HEK293 (cell line): ENCODE measurements around the gene CIRBP.
A peak's percentile ranks its signal among the peaks of the same experiment; 100 is the strongest.

Experiments
- CTCF ChIA-PET: fragments of 350-600 bp; formaldehyde crosslinking; extraction: SDS; loops from one replicate; lab custom pipeline; 2021; ENCODE audit warnings: antibody characterized with exemption; lab: Yijun Ruan, JAX
- POLR2A ChIA-PET: fragments of 300-600 bp; formaldehyde crosslinking; extraction: SDS; loops from one replicate; lab custom pipeline; 2020; ENCODE audit warnings: antibody characterized with exemption, inconsistent platforms; lab: Yijun Ruan, JAX
- H3K27ac ChIP-seq: fragments of 200-500 bp; sonication (Bioruptor generic); 2 replicates; pipeline ENCODE4 v1.5.1; 2014; ENCODE audit warnings: low read depth, low read length, control low read depth, inconsistent platforms; ENCODE audit errors: extremely low read depth
- H3K36me3 ChIP-seq, 2 experiments: fragments of 200-500 bp in 1 of 2; sonication (Bioruptor generic) in 1 of 2; 1 replicate in 1 of 2; 2 replicates in 1 of 2; pipeline ENCODE4 v1.5.1; 2014 to 2017; ENCODE audit warnings: inconsistent platforms in 2 of 2, low read length in 2 of 2; ENCODE audit not compliant: control insufficient read depth in 2 of 2, insufficient read depth in 1 of 2
- H3K4me1 ChIP-seq: fragments of 200-500 bp; sonication (Bioruptor generic); 2 replicates; pipeline ENCODE4 v1.5.1; 2014; ENCODE audit warnings: mild to moderate bottlenecking, low read length, inconsistent platforms; ENCODE audit not compliant: control insufficient read depth, insufficient read depth
- H3K4me3 ChIP-seq: 2 replicates; pipeline ENCODE4 v1.5.1; 2011; ENCODE audit warnings: low read depth, mild to moderate bottlenecking, control low read depth, low read length, moderate library complexity
- H3K9me3 ChIP-seq: fragments of 200-500 bp; sonication (Bioruptor generic); 2 replicates; pipeline ENCODE4 v1.5.1; 2014; ENCODE audit warnings: low read depth, low read length, inconsistent platforms; ENCODE audit not compliant: control insufficient read depth, insufficient read depth
- BCL11A ChIP-seq: fragments of 450-650 bp; formaldehyde crosslinking; IDR thresholded peaks from 2 replicates; pipeline ENCODE4 v1.5.1; 2016; ENCODE audit warnings: low read depth, missing biosample characterization, missing genetic modification characterization
- GLIS1 ChIP-seq: fragments of 450-650 bp; formaldehyde crosslinking; IDR thresholded peaks from 2 replicates; pipeline ENCODE4 v1.5.1; 2016; ENCODE audit warnings: missing biosample characterization, missing genetic modification characterization
- KLF1 ChIP-seq: fragments of 450-650 bp; formaldehyde crosslinking; IDR thresholded peaks from 2 replicates; pipeline ENCODE4 v1.5.1; 2016; ENCODE audit warnings: missing biosample characterization, missing genetic modification characterization
- KLF9 ChIP-seq: fragments of 450-650 bp; formaldehyde crosslinking; IDR thresholded peaks from 2 replicates; pipeline ENCODE4 v1.5.1; 2016; ENCODE audit warnings: missing biosample characterization, missing genetic modification characterization, low read depth
- MEIS1 ChIP-seq: sonication (generic); formaldehyde crosslinking; IDR thresholded peaks from 2 replicates; pipeline ENCODE4 v1.8.1; 2022; ENCODE audit warnings: missing genetic modification reagents, mild to moderate bottlenecking, borderline replicate concordance
- RBAK ChIP-seq: fragments of 450-650 bp; formaldehyde crosslinking; IDR thresholded peaks from 2 replicates; pipeline ENCODE4 v1.5.1; 2016; ENCODE audit warnings: missing biosample characterization, missing genetic modification characterization
- YY2 ChIP-seq: fragments of 450-650 bp; formaldehyde crosslinking; IDR thresholded peaks from 2 replicates; pipeline ENCODE4 v1.5.1; 2016; ENCODE audit warnings: missing biosample characterization, missing genetic modification characterization
- ZNF112 ChIP-seq: fragments of 450-650 bp; formaldehyde crosslinking; IDR thresholded peaks from 2 replicates; pipeline ENCODE4 v1.5.0; 2017; ENCODE audit warnings: missing biosample characterization, missing genetic modification characterization
- ZNF132 ChIP-seq: fragments of 450-650 bp; formaldehyde crosslinking; IDR thresholded peaks from 2 replicates; pipeline ENCODE4 v1.5.1; 2017; ENCODE audit warnings: missing biosample characterization, missing genetic modification characterization, borderline replicate concordance
- ZNF16 ChIP-seq: fragments of 450-650 bp; formaldehyde crosslinking; IDR thresholded peaks from 2 replicates; pipeline ENCODE4 v1.5.1; 2016; ENCODE audit warnings: low read depth, missing biosample characterization, missing genetic modification characterization
- ZNF175 ChIP-seq: fragments of 450-650 bp; formaldehyde crosslinking; IDR thresholded peaks from 2 replicates; pipeline ENCODE4 v1.5.1; 2016; ENCODE audit warnings: missing biosample characterization, missing genetic modification characterization
- ZNF221 ChIP-seq: fragments of 450-650 bp; formaldehyde crosslinking; IDR thresholded peaks from 2 replicates; pipeline ENCODE4 v1.5.1; 2017; ENCODE audit warnings: missing biosample characterization, missing genetic modification characterization, borderline replicate concordance
- ZNF274 ChIP-seq, 2 experiments: fragments of 200-500 bp in 1 of 2; fragments of 450-650 bp in 1 of 2; sonication (Bioruptor generic) in 1 of 2; formaldehyde crosslinking in 1 of 2; IDR thresholded peaks; 2 replicates each; pipeline versions ENCODE4 v1.5.1 to v1.6.1; 2014 to 2016; ENCODE audit warnings: borderline replicate concordance in 1 of 2, inconsistent platforms in 1 of 2, low read length in 1 of 2, missing biosample characterization in 1 of 2, missing genetic modification characterization in 1 of 2
- ZNF423 ChIP-seq: fragments of 450-650 bp; formaldehyde crosslinking; IDR thresholded peaks from 2 replicates; pipeline ENCODE4 v1.5.1; 2016; ENCODE audit warnings: missing biosample characterization, missing genetic modification characterization
- ZNF473 ChIP-seq: fragments of 450-650 bp; formaldehyde crosslinking; IDR thresholded peaks from 2 replicates; pipeline ENCODE4 v1.5.1; 2017; ENCODE audit warnings: missing biosample characterization, missing genetic modification characterization
- ZNF48 ChIP-seq: fragments of 450-650 bp; formaldehyde crosslinking; IDR thresholded peaks from 2 replicates; pipeline ENCODE4 v1.5.1; 2016; ENCODE audit warnings: missing biosample characterization, missing genetic modification characterization
- ZNF548 ChIP-seq: fragments of 450-650 bp; formaldehyde crosslinking; IDR thresholded peaks from 2 replicates; pipeline ENCODE4 v1.5.1; 2016; ENCODE audit warnings: missing biosample characterization, missing genetic modification characterization
- ZNF571 ChIP-seq: fragments of 450-650 bp; formaldehyde crosslinking; IDR thresholded peaks from 2 replicates; pipeline ENCODE4 v1.5.0; 2017; ENCODE audit warnings: missing biosample characterization, missing genetic modification characterization
- ZNF600 ChIP-seq: fragments of 450-650 bp; formaldehyde crosslinking; IDR thresholded peaks from 2 replicates; pipeline ENCODE4 v1.5.1; 2016; ENCODE audit warnings: missing biosample characterization, missing genetic modification characterization
- ZNF701 ChIP-seq: fragments of 450-650 bp; formaldehyde crosslinking; IDR thresholded peaks from 2 replicates; pipeline ENCODE4 v1.5.1; 2016; ENCODE audit warnings: missing biosample characterization, missing genetic modification characterization
- ZNF792 ChIP-seq: fragments of 450-650 bp; formaldehyde crosslinking; IDR thresholded peaks from 2 replicates; pipeline ENCODE4 v1.5.1; 2016; ENCODE audit warnings: missing biosample characterization, missing genetic modification characterization
- TF ChIP-seq, protein P1 (sequence below): fragments of 450-650 bp; formaldehyde crosslinking; IDR thresholded peaks from 2 replicates; pipeline ENCODE4 v1.5.1; 2016; ENCODE audit warnings: missing biosample characterization, missing genetic modification characterization
- TF ChIP-seq, protein P2 (sequence below): fragments of 450-650 bp; formaldehyde crosslinking; IDR thresholded peaks from 2 replicates; pipeline ENCODE4 v1.5.1; 2016; ENCODE audit warnings: missing biosample characterization, missing genetic modification characterization, borderline replicate concordance

The CIRBP gene

DNA sequence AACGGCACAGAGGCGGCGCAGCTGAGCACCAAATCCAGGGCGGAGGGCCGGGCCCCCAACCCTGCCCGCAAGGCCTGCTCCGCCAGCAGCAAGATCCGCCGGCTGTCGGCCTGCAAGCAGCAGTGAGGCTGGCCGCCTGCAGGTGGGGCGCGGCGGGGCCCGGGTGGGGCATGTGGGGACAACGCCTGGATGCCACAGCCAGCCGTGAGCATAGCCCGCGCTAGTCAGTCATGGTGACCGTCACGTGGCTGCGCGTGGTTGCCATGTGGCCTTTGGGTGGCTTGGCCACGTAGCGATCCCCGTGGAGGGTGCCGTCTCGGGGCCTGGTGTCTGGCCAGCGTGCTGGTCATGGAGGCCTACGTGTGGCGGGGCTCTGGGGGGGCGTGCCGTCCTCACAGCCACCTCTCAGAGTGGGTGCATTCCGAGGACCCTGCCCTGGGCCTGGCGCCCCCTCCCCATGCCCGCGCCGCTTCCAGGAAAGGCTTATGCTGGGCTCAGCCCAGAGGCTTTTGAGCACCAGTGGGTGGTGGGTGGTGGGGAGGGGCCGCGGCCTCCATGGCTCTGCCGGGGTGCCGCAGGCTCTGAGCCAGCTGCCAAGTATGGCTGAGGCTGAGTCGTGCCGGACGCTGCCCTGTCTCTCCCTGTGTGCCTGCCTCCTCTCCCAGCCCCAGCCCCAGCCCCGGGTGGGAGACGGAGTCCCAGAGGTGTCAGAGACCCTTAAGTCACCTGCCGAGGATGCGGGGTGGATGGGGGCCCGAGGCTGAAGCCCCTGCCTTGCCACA lies 42.4 kb upstream of the CIRBP start (continued):
- TF ChIP-seq ZNF792 (tag by site-specific recombination) = no peak
- TF ChIP-seq ZNF274 (IDR thresholded peaks at IDR 0.05; ENCODE audit: low read length) = no peak
- TF ChIP-seq ZNF274 (tag by site-specific recombination; IDR thresholded peaks at IDR 0.05; ENCODE audit: borderline replicate concordance) = no peak
- no peak for TF ChIP-seq ZNF221 (tag by site-specific recombination)
- TF ChIP-seq ZNF132 (tag by site-specific recombination) = no peak
- TF ChIP-seq, protein P1, sequence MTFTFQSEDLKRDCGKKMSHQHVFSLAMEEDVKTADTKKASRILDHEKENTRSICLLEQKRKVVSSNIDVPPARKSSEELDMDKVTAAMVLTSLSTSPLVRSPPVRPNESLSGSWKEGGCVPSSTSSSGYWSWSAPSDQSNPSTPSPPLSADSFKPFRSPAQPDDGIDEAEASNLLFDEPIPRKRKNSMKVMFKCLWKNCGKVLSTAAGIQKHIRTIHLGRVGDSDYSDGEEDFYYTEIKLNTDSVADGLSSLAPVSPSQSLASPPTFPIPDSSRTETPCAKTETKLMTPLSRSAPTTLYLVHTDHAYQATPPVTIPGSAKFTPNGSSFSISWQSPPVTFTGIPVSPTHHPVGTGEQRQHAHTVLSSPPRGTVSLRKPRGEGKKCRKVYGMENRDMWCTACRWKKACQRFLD (tag by site-specific recombination) = no peak
- 0 out of 2 replicates have a peak, but pooled peaks have one; percentile 21 for TF ChIP-seq ZNF600 (tag by site-specific recombination)

DNA sequence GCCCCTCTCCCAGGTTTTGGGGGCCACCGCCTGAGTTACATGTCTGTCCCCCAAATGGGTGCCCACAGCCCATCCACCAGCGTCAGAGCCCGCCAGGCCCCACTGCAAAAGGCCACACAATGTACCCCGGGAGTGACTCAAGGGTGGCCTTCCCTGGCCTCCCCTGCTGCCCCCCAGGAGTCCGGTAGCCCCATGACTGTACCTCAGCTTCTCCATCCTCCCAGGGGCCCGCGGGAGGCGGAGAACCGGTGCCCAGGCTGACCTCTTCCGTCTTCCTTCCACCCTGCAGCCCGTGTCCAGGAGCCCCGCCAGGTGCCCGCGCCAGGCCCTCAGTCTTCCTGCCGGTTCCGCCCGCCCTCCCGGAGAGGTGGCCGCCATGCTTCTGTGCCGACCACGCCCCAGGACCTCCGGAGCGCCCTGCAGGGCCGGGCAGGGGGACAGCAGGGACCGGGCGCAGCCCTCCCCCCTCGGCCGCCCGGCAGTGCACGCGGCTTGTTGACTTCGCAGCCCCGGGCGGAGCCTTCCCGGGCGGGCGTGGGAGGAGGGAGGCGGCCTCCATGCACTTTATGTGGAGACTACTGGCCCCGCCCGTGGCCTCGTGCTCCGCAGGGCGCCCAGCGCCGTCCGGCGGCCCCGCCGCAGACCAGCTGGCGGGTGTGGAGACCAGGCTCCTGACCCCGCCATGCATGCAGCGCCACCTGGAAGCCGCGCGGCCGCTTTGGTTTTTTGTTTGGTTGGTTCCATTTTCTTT lies 41.7 kb upstream of the CIRBP start:
- peaks cover 0 to 64% of the 10 kb centered on the region in 2 experiments; a peak in 2 of 3 replicates for H3K36me3 ChIP-seq

DNA sequence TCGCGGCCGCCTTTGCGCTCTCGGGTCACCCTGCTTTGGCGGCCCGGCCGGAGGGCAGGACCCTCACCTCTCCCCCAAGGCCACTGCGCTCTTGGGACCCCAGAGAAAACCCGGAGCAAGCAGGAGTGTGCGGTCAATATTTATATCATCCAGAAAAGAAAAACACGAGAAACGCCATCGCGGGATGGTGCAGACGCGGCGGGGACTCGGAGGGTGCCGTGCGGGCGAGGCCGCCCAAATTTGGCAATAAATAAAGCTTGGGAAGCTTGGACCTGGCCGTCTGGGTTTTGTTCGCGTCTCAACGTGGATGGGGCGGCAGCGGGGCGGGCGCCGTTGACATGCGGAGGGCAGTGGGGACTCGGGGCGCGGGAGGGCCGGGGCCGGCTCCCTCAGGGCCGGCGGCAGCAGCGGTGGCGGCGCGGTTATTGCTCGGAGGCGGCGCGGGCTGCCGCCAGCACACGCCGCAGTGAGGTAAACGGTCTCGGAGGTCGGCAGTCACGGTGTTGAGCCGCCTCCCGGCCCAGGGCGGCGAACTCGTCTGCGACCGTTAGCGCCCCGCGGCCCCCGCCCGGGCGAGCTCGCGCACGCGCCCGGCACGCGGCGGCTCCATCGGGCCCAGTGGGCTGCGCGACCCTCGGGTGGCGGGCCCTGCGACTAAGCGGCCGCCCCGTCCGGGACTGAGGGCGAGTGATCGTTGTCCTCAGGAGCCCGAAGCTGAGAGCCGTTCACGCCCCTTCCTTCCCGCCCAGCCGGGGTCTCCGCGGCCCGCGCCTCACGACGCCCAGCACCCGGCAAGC lies 40.8 kb upstream of the CIRBP start:
- Histone ChIP-seq H3K9me3 (no peaks in the 10 kb centered on the region), H3K36me3 (peaks cover 0 to 64% of the 10 kb centered on the region in 2 experiments; a peak in 2 of 3 replicates), H3K4me1 (no peaks in the 10 kb centered on the region), H3K4me3 (no peak overlapping the region), H3K27ac (no peak overlapping the region)
- ChIA-PET CTCF (interaction anchor here (0.6 kb wide), 2 partner anchors 41 to 125 kb away, joined by 3 read pairs; partner anchors contain the start of genes CIRBP and GPX4), POLR2A (no interaction called here)
- no peak for TF ChIP-seq ZNF473 (tag by site-specific recombination)
- TF ChIP-seq ZNF571 = no peak
- TF ChIP-seq ZNF701 = no peak
- TF ChIP-seq ZNF16 (tag by site-specific recombination) = no peak
- TF ChIP-seq KLF9 (tag by site-specific recombination) = no peak
- no peak for TF ChIP-seq ZNF175 (tag by site-specific recombination)
- TF ChIP-seq RBAK (tag by site-specific recombination) = no peak
- TF ChIP-seq ZNF548 (tag by site-specific recombination) = no peak
- TF ChIP-seq ZNF48 = no peak
- TF ChIP-seq YY2 (tag by site-specific recombination) = no peak
- no peak for TF ChIP-seq ZNF112 (tag by site-specific recombination)
- TF ChIP-seq BCL11A = no peak
- TF ChIP-seq ZNF423 (tag by site-specific recombination) = no peak
- TF ChIP-seq, protein P2, sequence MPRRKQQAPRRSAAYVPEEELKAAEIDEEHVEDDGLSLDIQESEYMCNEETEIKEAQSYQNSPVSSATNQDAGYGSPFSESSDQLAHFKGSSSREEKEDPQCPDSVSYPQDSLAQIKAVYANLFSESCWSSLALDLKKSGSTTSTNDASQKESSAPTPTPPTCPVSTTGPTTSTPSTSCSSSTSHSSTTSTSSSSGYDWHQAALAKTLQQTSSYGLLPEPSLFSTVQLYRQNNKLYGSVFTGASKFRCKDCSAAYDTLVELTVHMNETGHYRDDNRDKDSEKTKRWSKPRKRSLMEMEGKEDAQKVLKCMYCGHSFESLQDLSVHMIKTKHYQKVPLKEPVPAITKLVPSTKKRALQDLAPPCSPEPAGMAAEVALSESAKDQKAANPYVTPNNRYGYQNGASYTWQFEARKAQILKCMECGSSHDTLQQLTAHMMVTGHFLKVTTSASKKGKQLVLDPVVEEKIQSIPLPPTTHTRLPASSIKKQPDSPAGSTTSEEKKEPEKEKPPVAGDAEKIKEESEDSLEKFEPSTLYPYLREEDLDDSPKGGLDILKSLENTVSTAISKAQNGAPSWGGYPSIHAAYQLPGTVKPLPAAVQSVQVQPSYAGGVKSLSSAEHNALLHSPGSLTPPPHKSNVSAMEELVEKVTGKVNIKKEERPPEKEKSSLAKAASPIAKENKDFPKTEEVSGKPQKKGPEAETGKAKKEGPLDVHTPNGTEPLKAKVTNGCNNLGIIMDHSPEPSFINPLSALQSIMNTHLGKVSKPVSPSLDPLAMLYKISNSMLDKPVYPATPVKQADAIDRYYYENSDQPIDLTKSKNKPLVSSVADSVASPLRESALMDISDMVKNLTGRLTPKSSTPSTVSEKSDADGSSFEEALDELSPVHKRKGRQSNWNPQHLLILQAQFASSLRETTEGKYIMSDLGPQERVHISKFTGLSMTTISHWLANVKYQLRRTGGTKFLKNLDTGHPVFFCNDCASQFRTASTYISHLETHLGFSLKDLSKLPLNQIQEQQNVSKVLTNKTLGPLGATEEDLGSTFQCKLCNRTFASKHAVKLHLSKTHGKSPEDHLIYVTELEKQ (tag by site-specific recombination) = no peak

More for the DNA sequence above, 41.7 kb upstream of the CIRBP start:
- no peak overlapping the region for H3K27ac ChIP-seq
- TF ChIP-seq GLIS1 (tag by site-specific recombination) (peak; percentile 50), KLF1 (tag by site-specific recombination) (peak; percentile 86), MEIS1 (no peak)
- TF ChIP-seq, all 188 proteins: peak for 2
- Histone ChIP-seq H3K9me3 (no peaks in the 10 kb centered on the region), H3K4me1 (no peaks in the 10 kb centered on the region), H3K4me3 (no peak overlapping the region)
- POLR2A ChIA-PET = no interaction called here
- CTCF ChIA-PET = interaction anchor here (0.6 kb wide), 2 partner anchors 42 to 124 kb away, joined by 3 read pairs; partner anchors contain the start of genes CIRBP and GPX4
